GM12874 (cell line): ENCODE measurements around the gene HINT2.

Experiments used
- CTCF ChIP-seq: IDR thresholded peaks from 2 replicates; pipeline ENCODE4 v1.5.1; 2011; ENCODE audit warnings: low read depth, mild to moderate bottlenecking, control low read depth, low read length, moderate library complexity; ENCODE audit not compliant: insufficient read depth

The HINT2 gene

GRCh38 chr9:35836595-35836994 lies 21.8 kb upstream of the HINT2 start:
- no peak for TF ChIP-seq CTCF

- TF ChIP-seq CTCF: no peak
Observed at GRCh38 chr9:35835766-35836165, 20.9 kb upstream of the HINT2 start.

- peak; percentile 31 for TF ChIP-seq CTCF
Observed at GRCh38 chr9:35835216-35835632, 20.4 kb upstream of the HINT2 start.

- no peak for TF ChIP-seq CTCF
Observed at GRCh38 chr9:35834260-35835215, 19.7 kb upstream of the HINT2 start.

- no peak for TF ChIP-seq CTCF
Observed at GRCh38 chr9:35832814-35833213, 18.0 kb upstream of the HINT2 start.

GRCh38 chr9:35831040-35831439 lies 16.2 kb upstream of the HINT2 start:
- TF ChIP-seq CTCF: no peak

- TF ChIP-seq CTCF: no peak
Observed at GRCh38 chr9:35829764-35830096, 14.9 kb upstream of the HINT2 start.
